SK-N-MC (cell line): ENCODE measurements around the gene ARID1A.
A peak's percentile ranks its signal among the peaks of the same experiment; 100 is the strongest.

Experiments
- DNase-seq: peaks from one replicate; pipeline ENCODE4 v3.0.0-alpha.2; 2011; ENCODE audit warnings: low read depth, low spot score
- H3K27ac ChIP-seq: fragments of 200-600 bp; sonication (generic); 2 replicates; pipeline ENCODE4 v1.5.1; 2016; ENCODE audit warnings: mixed run types
- H3K36me3 ChIP-seq: fragments of 200-600 bp; sonication (generic); 2 replicates; pipeline ENCODE4 v1.6.1; 2017; ENCODE audit warnings: antibody characterized with exemption, low read length, mixed read lengths; ENCODE audit not compliant: insufficient read depth
- H3K4me3 ChIP-seq: fragments of 200-600 bp; sonication (generic); 2 replicates; pipeline ENCODE4 v1.5.1; 2016
- H3K9ac ChIP-seq: fragments of 200-600 bp; sonication (generic); 2 replicates; pipeline ENCODE4 v1.8.0; 2017; ENCODE audit warnings: mixed run types, mixed read lengths; ENCODE audit not compliant: insufficient read length
- H3K9me3 ChIP-seq: fragments of 200-600 bp; sonication (generic); 2 replicates; pipeline ENCODE4 v1.6.1; 2017; ENCODE audit warnings: low read depth, mild to moderate bottlenecking, antibody characterized with exemption, low read length, moderate library complexity, mixed read lengths
- EZH2 ChIP-seq: fragments of 200-600 bp; sonication (generic); IDR thresholded peaks from one replicate; pipeline ENCODE4 v1.6.1; 2017; ENCODE audit warnings: antibody characterized with exemption
- FOXP2 ChIP-seq: optimal IDR thresholded peaks from 2 replicates; pipeline ENCODE3; 2011; ENCODE audit warnings: mild to moderate bottlenecking, moderate library complexity; ENCODE audit not compliant: insufficient read depth; ENCODE audit errors: extremely low read length, control extremely low read depth
- POLR2AphosphoS5 ChIP-seq: IDR thresholded peaks from 2 replicates; pipeline ENCODE4 v1.6.1; 2012; ENCODE audit warnings: mild to moderate bottlenecking, low read depth, low read length, borderline replicate concordance

Gene ARID1A

DNA sequence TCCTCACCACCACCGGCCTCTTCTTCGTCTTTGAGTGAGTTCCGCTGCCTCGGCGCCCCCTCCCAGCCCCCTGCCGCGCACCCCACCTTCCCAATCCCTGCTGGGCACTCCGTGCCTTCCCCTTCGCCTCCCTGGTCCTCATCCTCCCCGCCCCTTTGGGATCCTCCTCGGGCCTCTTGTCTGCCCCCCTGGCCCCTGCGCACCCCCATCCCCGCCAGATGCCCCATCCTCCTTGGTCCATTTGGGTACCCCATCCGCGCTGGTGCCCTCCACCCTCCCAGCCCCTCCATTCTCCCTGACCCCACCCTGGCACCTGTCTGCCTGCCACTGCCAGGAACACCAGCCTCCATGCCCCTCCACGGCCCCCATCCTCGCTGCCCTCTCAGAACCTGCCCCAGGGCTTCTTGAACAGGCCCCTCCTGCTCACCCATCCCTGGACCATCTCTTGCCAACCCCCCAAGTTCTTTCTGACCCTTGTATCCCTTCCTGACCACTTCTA is 131.3 kb downstream of the ARID1A start:
- Histone ChIP-seq H3K9ac (peak overlapping the region; percentile 75), H3K36me3 (peaks cover 9% of the 10 kb centered on the region; the same call in 1 of the 2 replicates), H3K27ac (no peak overlapping the region), H3K4me3 (peak overlapping the region; percentile 81), H3K9me3 (no peaks in the 10 kb centered on the region)
- no peak for DNase-seq
- TF ChIP-seq POLR2AphosphoS5: no peak
- TF ChIP-seq EZH2: no peak
- no peak for TF ChIP-seq FOXP2

DNA sequence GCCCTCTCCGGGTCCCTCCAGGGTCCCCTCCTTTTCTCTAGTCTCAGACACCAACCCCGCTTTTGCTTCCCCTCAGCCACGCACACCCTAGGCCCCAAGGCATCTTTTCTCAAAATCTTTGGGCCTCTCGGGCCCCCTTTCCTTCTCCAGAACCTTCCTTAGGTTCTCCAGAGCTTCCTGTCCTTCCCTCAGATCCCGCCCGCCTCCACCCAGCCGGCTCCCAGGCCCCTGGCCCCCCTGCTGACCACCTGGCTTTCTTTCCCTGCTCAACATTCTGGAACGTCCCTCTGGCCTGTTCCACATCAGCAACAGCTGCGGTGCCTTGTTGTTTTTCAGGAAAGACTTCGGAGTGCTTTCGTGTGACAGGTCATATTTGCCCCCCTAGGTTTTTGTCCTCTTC is 131.8 kb downstream of the ARID1A start:
- H3K4me3 ChIP-seq: peak overlapping the region; percentile 81
- H3K27ac ChIP-seq: no peak overlapping the region
- peaks cover 14% of the 10 kb centered on the region; the same call in 1 of the 2 replicates for H3K36me3 ChIP-seq
- DNase-seq: no peak
- no peak for TF ChIP-seq EZH2
- TF ChIP-seq FOXP2: no peak
- TF ChIP-seq POLR2AphosphoS5: no peak
- H3K9me3 ChIP-seq: no peaks in the 10 kb centered on the region
- peak overlapping the region; percentile 75 for H3K9ac ChIP-seq

DNA sequence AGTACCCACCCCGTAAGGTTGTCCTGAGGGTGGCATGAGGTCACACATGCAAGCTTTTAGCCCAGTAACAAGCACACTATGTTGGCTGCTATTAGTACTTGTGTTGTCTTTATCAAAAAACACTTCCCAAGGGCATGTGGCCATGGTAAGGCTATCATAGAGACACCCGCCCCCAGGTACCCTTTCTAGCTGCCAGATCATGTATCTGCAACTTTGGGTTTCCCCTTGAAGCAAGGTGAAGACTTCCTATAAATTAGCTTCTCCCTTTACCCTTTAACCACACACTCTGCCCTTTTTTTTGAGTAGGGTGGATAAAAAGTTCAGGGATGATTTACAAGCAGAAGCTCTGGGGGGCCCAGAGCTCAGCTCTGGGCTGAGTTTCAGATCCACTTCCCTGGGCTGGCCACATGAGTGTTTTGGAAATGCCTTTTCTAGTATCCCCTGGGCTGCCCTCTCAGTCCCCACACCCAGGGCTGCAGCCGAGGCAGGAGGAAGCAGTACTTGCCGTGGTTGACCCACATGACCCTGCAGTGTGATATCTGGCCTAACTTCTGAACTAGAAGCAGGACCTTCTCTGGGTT is 132.7 kb downstream of the ARID1A start:
- no peaks in the 10 kb centered on the region for H3K9me3 ChIP-seq
- TF ChIP-seq POLR2AphosphoS5: no peak
- no peak for TF ChIP-seq EZH2
- TF ChIP-seq FOXP2: no peak
- no peak overlapping the region for H3K4me3 ChIP-seq
- DNase-seq: no peak
- no peak overlapping the region for H3K27ac ChIP-seq
- peaks cover 18% of the 10 kb centered on the region for H3K36me3 ChIP-seq
- peak overlapping the region; percentile 15 for H3K9ac ChIP-seq

DNA sequence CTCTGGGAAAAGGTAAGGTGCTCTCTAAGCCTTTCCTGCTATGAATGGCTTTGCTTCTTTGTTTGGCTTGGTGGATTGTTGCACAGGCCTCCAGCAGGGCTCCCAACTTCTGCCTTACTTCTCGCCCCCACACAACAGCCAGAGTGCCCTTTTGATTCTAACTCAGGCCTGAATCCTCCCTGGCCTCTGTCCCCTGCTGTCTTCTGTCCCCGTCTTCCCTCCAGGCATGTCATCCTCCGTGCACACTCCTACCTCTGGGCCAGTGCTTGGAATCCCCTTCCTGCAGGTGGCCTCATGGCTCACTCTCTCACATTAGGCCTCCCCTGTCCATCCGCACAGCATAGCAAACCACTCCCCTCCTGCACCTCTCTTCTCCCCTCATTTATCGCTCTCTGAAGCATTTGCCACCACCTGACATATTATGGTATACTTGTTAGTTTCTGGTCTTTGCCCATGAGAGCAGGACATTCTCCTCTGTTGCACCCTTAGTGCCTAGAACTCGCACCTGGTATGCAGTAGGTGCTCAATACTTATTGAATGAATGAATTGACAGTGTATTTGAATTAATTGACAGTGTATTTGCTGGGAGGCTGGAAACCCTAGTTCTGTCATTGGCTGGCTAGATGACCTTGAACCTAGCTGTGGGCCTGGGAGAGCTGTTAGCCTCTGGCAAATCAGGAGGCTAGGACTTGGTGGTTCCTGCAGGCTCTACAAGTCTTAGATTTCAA is 133.5 kb downstream of the ARID1A start:
- Histone ChIP-seq H3K9ac (no peak overlapping the region), H3K27ac (no peak overlapping the region), H3K4me3 (no peak overlapping the region), H3K9me3 (no peaks in the 10 kb centered on the region), H3K36me3 (peaks cover 24% of the 10 kb centered on the region)
- TF ChIP-seq EZH2: no peak
- no peak for TF ChIP-seq FOXP2
- TF ChIP-seq POLR2AphosphoS5: no peak
- DNase-seq: no peak

DNA sequence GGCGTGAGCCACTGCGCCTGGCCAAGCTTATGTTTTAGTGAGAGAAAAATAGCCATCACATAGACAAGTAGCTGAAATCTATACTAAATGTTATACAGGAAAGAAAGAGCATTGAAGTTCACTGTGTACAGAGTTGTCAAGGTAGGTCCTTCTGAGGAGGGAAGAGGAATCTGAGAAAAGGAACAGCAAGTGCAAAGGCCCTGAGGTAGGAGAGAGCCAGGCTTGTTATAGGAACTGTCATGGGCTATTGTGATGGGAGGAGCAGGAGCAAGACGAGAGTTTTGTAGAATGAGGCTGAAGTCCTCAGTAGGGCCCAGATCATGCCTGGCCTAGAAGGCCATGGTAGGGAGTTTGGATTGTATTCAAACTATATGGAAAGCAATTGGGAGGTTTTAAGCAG is 135.2 kb downstream of the ARID1A start:
- Histone ChIP-seq H3K36me3 (peaks cover 30% of the 10 kb centered on the region), H3K4me3 (no peak overlapping the region), H3K9ac (no peak overlapping the region), H3K9me3 (no peaks in the 10 kb centered on the region), H3K27ac (no peak overlapping the region)
- TF ChIP-seq EZH2 (no peak), POLR2AphosphoS5 (no peak), FOXP2 (no peak)
- no peak for DNase-seq
